ELF-1 (cell line): Measurements from ENCODE around the gene KLHDC8B.
A peak's percentile ranks its signal among the peaks of the same experiment; 100 is the strongest.

Experiments used
- DNase-seq: peaks from one replicate; pipeline ENCODE4 v3.0.0-alpha.2; 2016; ENCODE audit warnings: low read depth, low spot score

The KLHDC8B gene

GRCh38 chr3:49158792-49159191, 12.6 kb upstream of the KLHDC8B start:
- DNase-seq, result no peak

- DNase-seq, result no peak
Measured at GRCh38 chr3:49161197-49161596, 10.2 kb upstream of the KLHDC8B start.

- no peak for DNase-seq
Measured at GRCh38 chr3:49161808-49162530, 9.4 kb upstream of the KLHDC8B start.

- no peak for DNase-seq
Measured at GRCh38 chr3:49162751-49163419, 8.5 kb upstream of the KLHDC8B start.

GRCh38 chr3:49163609-49164008, 7.8 kb upstream of the KLHDC8B start:
- no peak for DNase-seq

GRCh38 chr3:49164983-49165720, 6.2 kb upstream of the KLHDC8B start:
- DNase-seq, result peak; percentile 36

GRCh38 chr3:49165771-49166751, 5.3 kb upstream of the KLHDC8B start, which contains the start of gene CCDC71:
Gene CCDC71, minus strand, starts transcription at chr3:49166331. Its CDS starts 2,123 bp downstream, at chr3:49164208.
- peak; percentile 71 for DNase-seq

GRCh38 chr3:49166752-49167556, 4.4 kb upstream of the KLHDC8B start:
- DNase-seq, result no peak

- DNase-seq, result no peak
Measured at GRCh38 chr3:49170744-49171118, 667 bp upstream of the KLHDC8B start.

- DNase-seq, result no peak
Measured at GRCh38 chr3:49171775-49172500, 540 bp downstream of the KLHDC8B start.

GRCh38 chr3:49172551-49173041, 1.2 kb downstream of the KLHDC8B start:
- no peak for DNase-seq

- peak; percentile 83 for DNase-seq
Measured at GRCh38 chr3:49173116-49173791, 1.9 kb downstream of the KLHDC8B start.

- DNase-seq, result peak; percentile 39
Measured at GRCh38 chr3:49173792-49174170, 2.4 kb downstream of the KLHDC8B start.

- no peak for DNase-seq
Measured at GRCh38 chr3:49174397-49174985, 3.1 kb downstream of the KLHDC8B start.

GRCh38 chr3:49175530-49175929, 4.1 kb downstream of the KLHDC8B start:
- no peak for DNase-seq

- DNase-seq, result no peak
Measured at GRCh38 chr3:49177073-49177472, 5.7 kb downstream of the KLHDC8B start.

- DNase-seq, result no peak
Measured at GRCh38 chr3:49180116-49180515, 8.7 kb downstream of the KLHDC8B start.

GRCh38 chr3:49181351-49181750, 10.0 kb downstream of the KLHDC8B start:
- no peak for DNase-seq

GRCh38 chr3:49182682-49183081, 11.3 kb downstream of the KLHDC8B start:
- no peak for DNase-seq
